NCI-H446 treated with DMSO at 0.1 percent for 48 hours (cell line): Measurements from ENCODE around the gene ADAMTS8.

Experiments used
- DNase-seq: peaks from one replicate; lab custom pipeline; 2025; lab: John Stamatoyannopoulos, UW

ADAMTS8 gene, protein sequence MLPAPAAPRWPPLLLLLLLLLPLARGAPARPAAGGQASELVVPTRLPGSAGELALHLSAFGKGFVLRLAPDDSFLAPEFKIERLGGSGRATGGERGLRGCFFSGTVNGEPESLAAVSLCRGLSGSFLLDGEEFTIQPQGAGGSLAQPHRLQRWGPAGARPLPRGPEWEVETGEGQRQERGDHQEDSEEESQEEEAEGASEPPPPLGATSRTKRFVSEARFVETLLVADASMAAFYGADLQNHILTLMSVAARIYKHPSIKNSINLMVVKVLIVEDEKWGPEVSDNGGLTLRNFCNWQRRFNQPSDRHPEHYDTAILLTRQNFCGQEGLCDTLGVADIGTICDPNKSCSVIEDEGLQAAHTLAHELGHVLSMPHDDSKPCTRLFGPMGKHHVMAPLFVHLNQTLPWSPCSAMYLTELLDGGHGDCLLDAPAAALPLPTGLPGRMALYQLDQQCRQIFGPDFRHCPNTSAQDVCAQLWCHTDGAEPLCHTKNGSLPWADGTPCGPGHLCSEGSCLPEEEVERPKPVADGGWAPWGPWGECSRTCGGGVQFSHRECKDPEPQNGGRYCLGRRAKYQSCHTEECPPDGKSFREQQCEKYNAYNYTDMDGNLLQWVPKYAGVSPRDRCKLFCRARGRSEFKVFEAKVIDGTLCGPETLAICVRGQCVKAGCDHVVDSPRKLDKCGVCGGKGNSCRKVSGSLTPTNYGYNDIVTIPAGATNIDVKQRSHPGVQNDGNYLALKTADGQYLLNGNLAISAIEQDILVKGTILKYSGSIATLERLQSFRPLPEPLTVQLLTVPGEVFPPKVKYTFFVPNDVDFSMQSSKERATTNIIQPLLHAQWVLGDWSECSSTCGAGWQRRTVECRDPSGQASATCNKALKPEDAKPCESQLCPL

DNA sequence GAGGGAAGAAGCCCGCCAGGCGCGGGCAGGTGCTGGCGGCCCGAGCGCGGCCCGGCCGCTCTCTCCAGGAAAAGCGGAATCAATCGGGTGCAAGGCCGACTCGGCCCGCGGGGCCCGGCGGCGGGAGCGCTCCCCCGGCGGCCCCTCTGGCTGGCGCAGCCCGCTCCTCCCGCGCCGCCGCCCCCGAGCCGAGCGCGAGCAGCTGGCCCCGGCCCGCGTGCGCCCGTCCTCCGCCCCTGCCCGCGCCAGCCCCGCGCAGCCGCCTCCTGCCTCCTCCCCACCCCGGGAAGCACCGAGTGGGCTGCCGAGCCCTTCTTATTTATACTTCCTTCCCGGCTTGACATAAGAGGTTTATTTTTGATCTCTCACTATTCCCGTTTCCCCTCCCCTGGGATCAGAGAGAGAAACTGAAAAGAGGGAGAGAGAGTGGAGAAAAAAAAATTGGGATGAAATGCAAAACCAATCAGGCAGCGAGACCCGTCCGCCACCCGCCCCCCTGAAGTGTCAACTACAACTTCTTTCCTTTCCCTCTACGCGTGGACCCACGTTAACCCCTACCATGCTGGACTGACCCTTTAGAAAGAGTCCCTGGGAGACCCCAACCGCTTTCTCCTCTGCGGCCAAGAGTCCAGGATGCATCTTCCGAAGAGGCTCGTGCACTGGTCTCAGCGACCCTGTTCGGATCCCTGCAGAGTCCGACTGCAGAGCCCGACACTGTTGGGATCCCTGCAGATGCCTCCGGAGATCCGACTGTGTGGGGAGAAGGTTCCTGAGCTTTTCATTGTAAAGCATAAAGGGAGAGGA is at the start of gene ADAMTS8:
Gene ADAMTS8 (minus strand): TSS at position 294 of the 804 bp plus-strand sequence. CDS start 323 bp downstream, outside the sequence.
- no peak for DNase-seq

DNA sequence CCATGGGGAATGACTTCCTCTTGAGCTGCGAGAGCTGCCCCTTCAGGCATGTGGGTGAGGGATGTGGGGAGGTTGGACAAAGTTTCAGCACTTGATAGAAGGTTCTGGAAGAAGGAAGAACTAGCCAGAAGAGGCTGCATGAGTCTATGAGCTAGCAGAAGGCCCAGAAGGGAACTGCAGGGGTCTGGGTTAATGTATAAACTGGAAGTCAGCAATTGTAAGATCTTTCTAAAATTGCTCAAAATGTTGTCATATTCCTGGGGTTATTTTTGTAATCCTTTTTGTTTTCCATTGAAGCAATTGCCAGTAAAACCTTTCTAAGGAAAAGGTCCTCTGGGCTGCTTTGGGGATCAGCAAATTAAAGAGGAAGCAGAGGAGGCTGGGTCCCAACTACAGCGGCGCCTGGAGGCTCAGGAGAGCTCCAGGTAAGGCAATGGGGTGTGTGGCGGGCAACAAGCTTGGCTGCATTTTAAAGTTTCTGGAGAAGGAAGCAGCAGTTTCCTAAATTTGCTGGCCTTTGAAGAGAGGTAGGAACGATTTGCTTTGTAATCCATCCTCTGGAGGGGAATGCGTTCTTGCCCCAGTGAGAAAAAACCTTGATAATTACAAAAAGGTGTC is 49.3 kb upstream of the ADAMTS8 start:
- no peak for DNase-seq

DNA sequence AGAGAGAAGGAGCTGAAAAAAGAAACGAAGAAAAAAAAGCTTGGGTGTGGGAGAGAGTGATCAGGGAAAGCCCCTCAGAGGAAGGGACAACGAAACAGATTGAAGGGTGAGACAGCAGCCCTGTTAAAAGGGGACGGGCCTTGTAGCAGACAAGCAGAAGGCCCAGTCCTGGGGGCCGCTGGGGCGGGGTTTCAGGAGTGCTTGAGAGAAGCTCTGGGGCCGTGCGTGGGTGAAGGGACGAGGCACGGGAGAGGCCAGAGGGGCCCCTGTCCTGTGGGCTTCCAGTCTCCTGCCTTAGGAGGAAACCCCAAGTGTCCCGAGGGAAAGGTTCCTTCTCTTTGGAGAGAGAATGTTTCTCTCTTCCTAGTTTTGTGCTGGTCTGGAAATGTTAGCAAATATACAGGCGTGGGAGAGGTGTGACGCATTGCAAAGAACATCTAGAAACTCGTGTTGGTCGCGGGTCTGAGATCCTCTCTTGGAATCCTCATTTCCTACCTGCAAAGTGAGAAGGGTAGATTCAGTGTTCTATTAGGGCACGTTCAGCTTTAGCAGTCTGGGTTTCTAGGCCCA is 48.6 kb upstream of the ADAMTS8 start:
- DNase-seq = no peak

DNA sequence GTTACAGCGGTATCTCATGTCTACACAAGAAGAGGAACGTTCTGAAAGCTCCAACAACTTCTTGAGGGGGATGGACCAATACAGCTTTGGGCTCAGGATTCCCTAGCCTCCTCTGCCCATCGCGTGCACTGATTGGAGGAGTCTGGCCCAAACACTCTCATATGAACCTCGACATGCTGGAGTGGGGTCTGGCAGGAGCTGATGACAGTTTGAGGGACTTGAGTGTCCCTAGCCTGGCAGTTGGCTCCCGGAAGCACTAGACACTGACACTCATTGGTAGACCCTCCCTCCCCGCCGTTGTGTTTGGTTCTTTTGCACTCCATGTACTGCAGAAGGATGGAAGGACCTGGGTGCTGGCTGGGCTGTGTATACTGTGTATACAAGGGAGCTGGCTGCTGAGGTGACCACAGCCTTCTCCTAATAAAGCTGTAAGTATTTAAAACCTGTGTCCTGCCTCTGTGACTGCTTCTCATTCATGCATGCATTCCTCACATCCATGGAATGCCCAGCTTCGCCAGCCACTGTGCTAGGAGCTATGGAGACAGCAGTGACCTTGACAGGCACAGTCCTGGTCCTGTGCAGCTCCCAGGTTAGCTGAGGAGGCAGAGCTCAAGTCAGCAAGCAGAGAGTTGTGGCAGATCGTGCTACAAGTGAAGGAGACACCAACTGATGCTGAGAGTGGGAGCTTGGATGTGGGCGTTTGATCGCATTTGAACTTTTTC is 48.0 kb upstream of the ADAMTS8 start:
- no peak for DNase-seq

DNA sequence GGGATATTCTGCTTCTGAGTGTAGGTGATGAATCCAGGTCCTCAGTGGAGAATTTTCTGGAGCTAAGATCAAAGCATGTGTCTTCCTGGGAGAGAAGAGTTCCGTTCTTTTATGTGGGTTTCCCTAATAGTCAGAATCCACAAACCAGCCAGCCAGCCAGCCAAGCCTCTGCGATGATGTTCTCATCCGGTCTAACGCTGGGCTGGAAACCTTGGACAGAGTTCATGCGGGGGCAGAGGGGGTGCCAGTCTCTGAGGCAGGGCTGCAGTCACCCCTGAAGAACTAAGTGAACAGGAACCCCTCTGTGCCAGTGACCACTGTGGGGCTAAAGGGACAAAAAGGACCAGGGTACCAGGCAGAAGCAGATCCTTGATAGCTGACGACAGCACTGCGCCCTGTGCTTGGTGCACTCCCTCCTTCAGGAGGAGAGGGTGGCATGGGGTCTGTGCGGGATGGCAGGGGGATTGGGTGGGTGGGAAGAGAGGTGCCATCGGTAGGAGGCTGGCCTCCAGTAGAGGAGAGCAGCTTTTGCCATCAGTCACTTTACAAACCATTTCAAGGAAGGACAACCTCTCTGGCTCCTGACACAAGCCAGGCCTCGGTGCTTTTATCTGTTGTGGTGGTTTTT is 47.1 kb upstream of the ADAMTS8 start:
- DNase-seq = no peak

DNA sequence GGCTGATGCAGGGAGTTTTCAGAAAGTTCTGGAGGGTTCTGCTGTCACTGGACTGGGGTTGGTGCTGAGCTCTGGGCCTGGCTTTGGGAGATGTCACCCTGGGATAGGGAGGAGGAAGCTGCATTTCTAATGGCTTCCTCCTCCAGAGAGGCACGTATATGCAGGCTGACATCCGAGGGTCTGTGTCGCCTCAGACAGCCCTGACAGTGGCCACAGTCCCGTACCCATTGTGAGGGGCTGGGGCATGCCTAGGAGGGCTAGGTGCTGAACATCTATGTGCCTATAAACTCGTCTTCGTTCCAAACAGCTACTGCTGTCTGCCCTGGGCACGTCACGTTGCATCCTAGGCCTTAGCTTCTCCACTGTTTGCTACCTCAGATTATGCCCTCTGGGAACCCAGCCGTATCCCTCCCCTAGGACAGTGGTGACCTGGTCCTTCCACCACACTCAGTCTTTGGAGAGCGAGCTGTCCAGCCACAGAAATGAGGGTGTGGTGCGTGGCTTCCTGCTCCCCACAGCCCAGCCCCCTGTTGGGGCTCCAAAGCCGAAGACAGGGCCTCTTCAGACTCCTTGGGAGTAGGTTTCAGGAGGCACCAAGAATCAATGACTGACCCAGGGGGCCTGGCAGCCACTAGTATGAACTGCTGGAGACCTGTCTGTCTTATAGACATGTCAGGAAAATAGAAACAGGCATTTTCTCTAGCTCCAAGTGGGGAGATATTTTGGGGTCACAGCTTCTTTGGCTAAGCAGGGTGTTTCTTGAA is 46.4 kb upstream of the ADAMTS8 start:
- DNase-seq = no peak

DNA sequence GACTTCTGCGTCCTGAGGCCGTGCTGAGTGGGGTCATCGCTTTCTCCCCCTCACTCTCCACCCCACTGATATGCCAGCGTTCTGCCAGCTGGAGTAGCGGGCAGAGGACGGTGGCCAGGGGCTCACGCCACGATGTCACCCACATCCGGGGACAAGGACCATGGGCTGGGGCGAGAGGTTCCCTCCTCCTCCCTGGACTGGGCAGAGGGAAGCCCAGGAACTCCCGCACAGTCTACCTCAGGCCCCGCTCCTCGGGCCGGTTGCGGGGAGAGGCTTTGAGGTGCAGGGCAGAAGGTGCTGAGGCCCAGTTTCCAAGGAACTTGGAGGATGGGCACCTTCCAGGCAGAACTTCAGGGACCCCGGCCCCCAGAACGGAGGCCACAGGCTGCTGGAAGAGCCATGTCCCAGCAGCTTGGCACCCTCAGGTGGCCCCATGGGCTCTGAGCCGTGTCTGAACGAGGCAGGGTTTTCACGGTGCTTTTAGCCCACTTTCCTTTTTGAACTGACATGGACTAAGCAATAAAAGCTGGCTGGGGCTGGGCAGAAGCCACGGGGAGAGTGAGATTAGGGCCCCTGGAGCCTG is 45.5 kb upstream of the ADAMTS8 start:
- DNase-seq = no peak

DNA sequence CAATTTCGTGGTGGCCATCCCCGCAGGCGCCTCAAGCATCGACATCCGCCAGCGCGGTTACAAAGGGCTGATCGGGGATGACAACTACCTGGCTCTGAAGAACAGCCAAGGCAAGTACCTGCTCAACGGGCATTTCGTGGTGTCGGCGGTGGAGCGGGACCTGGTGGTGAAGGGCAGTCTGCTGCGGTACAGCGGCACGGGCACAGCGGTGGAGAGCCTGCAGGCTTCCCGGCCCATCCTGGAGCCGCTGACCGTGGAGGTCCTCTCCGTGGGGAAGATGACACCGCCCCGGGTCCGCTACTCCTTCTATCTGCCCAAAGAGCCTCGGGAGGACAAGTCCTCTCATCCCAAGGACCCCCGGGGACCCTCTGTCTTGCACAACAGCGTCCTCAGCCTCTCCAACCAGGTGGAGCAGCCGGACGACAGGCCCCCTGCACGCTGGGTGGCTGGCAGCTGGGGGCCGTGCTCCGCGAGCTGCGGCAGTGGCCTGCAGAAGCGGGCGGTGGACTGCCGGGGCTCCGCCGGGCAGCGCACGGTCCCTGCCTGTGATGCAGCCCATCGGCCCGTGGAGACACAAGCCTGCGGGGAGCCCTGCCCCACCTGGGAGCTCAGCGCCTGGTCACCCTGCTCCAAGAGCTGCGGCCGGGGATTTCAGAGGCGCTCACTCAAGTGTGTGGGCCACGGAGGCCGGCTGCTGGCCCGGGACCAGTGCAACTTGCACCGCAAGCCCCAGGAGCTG is 44.8 kb upstream of the ADAMTS8 start:
- DNase-seq = no peak

DNA sequence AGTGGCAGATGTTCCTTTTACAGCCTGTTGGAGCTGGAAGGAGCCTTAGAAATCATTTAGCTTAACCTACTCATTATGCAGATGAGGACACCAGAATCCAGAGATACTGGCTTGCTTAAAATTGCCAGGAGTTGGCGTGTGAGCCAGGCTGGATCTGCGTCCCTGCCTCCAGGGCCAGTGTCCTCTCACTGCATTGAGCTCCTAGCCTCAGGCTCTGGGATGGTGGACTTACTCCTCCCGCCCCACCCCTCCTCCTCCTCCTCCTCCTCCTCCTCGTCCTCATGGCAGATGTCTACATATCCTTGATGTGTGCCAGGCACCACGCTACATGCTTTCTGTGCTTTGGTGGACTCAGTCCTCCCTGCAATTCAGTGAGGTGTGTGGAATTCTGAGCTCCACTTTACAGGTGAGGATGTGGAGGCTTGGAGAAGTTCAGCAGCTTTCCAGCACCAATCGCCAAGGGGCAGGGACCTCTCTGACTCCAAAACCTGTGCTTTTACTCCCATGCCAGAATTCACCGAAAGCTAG is 44.1 kb upstream of the ADAMTS8 start:
- no peak for DNase-seq

DNA sequence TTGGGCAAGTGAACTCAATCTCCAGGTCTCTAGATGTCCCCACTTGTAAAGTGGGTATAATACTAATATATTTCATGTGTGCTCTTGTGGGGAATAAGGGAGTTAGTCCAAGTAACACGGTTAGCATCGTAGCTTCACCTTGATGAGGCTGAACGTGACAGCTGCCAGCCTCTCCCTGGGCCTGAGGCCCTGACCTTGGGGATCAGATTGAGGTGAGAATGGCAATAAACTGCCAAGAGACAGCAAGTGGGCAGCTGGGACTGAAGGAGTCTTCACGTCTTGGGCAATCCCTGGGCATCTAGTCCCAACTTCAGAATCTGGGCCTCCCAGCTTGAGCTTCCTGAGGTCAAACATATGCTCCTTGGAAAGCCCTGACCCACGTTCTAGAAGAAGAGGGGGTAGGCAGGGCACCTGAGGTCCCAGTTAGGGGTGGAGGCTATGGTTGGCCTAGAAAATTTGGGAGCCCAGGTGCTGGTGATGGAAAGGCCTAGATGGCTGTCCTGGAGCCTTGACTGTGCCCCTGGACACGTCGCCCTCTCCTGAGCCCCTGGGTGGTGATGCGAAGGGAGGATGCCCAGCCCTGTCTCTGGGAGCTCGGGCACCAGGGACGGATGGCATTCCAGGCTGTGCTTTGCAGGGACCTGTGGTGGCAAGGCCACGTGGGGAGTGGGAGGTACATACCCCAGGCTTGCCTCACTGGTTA is 43.5 kb upstream of the ADAMTS8 start:
- no peak for DNase-seq

DNA sequence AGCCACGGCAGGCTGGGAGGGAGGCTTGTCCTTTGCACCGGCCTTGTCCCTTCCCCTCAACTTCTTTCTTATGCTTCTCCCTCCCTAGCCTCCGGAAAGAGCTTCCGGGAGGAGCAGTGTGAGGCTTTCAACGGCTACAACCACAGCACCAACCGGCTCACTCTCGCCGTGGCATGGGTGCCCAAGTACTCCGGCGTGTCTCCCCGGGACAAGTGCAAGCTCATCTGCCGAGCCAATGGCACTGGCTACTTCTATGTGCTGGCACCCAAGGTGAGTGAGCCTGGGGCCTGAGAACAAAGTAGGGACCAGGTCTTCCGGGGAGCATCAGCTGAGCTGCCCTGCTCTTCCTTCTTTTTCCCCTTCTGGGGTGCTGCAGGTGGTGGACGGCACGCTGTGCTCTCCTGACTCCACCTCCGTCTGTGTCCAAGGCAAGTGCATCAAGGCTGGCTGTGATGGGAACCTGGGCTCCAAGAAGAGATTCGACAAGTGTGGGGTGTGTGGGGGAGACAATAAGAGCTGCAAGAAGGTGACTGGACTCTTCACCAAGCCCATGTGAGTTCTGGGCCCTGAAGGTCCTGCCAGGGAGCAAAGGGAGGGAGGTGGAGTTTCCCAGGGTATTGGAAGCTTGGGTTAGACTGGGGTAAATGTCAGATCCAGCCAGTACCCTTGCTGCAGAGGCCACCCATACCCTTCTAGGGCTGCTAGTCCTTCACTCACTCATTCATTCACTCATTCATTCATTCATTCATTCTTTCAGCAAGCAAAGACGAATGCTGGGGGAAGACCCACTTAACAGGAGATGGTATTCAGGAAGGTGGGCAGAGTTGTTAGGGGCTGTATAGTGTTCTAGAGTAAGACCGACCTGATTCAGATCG is 42.7 kb upstream of the ADAMTS8 start:
- no peak for DNase-seq

DNA sequence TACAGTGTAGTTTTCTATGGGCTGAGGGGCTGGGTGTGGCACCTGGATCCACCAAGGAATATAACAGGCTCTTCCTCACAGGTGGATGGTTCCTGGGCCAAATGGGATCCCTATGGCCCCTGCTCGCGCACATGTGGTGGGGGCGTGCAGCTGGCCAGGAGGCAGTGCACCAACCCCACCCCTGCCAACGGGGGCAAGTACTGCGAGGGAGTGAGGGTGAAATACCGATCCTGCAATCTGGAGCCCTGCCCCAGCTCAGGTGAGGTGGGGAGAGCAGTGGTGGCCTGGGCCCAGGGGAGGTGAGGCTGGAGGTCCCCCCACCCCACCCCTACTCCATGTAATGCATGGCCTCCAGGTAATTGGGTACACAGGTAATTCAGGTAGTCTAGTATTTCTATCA is 40.8 kb upstream of the ADAMTS8 start:
- no peak for DNase-seq

DNA sequence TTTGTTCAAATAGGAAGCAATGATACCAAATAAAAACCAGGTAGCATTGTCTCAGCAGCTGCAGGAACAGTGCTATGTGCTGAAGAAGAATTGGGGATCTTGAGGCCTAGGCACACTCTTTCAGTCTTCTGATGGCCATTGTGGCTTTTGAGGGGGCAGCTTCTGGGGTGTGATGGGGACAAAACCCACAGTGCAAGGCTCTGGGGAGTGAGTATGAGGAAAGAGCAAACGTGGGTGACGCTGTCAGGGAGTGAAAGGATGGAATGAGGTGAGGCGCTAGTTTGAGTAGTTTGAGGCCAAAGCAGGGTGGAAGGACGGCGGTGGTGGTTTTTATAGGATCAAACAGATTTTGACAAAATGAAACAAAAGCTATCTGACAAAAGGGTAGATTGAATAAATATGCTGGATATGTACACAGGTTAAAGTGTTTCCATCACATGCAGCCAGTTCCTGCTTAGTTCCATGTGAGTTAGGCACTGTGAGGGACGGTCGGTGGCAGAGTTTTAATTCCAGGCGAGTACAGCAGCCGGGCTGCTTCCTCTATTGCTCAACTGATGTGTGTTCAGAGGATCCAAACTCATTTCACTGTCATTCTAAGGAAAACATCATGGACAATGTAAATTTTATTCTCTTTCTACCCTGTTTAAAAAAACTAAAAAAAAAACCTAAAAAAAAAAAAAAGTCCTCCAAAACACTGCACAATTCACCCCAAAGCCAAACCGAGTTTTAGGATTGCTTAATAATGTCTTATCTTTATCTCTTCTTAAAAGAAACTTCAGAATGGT is 38.9 kb upstream of the ADAMTS8 start:
- no peak for DNase-seq

DNA sequence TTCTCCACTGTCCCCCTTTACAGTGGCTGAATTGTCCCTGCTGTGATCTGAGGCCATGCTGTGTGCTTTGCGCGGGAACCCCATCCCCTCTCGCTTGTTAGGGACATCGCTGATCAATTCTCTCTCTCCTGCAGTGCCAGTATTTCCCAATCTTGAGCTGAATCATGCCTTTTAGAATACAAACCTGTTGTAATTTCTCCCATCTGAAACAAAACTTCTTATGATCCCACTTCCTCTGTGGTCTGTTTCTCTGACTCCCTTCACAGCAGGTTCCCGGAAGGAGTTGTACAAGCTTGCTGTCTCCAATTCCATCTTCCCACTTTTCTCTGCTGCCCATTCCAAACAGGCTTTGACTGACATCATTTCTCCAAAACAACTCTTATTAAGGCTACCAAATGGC is 36.9 kb upstream of the ADAMTS8 start:
- DNase-seq = no peak

DNA sequence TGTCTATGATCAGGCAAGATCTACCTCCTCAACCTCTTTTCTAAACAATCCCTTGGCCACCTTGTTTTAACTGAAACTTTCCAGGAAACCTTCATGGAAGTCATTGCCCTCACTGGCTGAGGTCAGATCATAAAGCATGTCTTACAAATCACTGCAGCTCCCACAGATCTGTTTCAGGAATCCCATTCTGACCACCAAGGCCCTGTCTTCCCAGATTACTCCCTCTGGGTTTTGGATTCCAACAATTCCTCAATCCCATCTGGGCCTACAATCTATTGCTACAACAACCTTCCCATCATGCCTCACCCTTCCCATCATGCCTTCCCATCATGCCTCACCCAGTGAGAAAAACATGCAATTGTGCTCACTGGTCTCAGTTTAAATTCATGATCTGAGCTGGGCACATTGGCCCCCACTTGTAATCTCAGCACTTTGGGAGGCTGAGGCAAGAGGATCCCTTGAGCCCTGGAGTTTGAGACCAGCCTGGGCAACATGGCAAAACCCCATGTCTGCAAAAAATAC is 35.9 kb upstream of the ADAMTS8 start:
- DNase-seq = no peak

DNA sequence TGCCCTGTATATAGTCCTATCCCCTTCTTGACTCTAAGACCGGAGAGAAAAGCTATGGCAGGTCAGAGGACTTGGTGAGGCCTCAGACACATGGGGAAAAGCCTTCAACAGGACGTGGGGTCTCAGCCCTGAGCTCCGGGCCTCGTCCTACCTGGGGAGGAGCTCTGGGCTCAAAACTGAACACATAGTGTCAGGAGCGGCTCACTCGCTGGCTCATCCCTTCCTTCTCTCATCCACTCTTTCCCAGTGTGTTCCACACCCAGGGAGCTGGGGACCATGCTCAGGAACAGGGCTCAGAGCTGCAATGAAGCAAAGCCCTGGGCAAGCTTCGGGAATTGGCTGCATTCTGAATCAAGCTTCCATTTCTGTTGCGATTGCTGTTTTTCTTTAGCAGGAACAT is 34.5 kb upstream of the ADAMTS8 start:
- no peak for DNase-seq
